Measurements from ENCODE around the gene TMEM271.

DNA sequence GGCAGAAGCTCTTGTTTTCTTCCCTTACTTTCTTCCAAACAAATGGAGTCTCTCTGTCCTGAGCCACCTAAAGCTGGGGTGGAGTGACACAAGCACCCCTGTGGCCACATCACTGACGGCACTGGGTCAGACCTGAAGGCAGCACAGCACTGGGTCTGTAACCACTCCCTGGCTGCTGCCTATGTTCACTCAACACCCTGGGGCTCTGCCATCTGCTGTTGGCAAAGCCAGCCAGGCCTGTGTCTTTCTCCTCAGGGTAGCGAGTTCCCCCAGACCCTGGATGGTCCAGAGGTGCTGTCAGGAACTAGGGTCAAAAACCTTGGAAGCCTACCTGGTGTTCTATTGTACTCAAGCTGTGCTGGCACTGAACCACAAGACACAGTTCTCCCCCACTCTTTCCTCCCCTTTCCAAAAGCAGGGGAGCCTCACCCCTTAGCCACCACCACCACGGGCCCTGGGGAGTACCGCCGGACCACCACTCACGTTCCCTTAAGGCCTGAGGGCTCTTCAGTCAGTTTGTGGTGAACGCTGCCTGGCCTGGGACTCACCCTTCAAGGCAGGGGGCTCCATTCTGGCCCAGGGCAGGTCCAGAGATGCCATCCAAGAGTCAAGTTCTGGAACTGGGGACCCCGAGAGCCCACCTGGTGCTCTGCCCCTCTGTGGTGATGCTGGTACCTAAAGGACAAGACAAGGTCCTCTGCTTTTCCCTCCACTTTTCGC lies 31.5 kb downstream of the TMEM271 start:
- TF ChIP-seq, protein P1, sequence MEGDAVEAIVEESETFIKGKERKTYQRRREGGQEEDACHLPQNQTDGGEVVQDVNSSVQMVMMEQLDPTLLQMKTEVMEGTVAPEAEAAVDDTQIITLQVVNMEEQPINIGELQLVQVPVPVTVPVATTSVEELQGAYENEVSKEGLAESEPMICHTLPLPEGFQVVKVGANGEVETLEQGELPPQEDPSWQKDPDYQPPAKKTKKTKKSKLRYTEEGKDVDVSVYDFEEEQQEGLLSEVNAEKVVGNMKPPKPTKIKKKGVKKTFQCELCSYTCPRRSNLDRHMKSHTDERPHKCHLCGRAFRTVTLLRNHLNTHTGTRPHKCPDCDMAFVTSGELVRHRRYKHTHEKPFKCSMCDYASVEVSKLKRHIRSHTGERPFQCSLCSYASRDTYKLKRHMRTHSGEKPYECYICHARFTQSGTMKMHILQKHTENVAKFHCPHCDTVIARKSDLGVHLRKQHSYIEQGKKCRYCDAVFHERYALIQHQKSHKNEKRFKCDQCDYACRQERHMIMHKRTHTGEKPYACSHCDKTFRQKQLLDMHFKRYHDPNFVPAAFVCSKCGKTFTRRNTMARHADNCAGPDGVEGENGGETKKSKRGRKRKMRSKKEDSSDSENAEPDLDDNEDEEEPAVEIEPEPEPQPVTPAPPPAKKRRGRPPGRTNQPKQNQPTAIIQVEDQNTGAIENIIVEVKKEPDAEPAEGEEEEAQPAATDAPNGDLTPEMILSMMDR (IDR thresholded peaks at IDR 0.05): no peak
- TF ChIP-seq POLR2A (IDR thresholded peaks at IDR 0.05) (no peak), POLR2AphosphoS5 (IDR thresholded peaks at IDR 0.05; ENCODE audit: insufficient read depth in 1 of 2, low read depth in 1 of 2) (no peak)
